GM11168 (cell line): ENCODE data around the gene SLC4A3.
"Not testable (repeated sequence)": the region's sequence is repeated elsewhere in the genome, so short reads cannot be mapped to it uniquely, and the experiment has no call there.

Experiments
- in situ Hi-C: fragments of 300-500 bp; cut with MboI; formaldehyde crosslinking; loops from one replicate; pipeline ENCODE4 v1.12.0; 2022; ENCODE audit warnings: low sequenced_read_pairs; ENCODE audit not compliant: unreplicated experiment

Gene SLC4A3

GRCh38 chr2:219643084-219643473 is 15.6 kb downstream of the SLC4A3 start:
- in situ Hi-C loops = loop anchor here (10.0 kb wide), 1 partner anchor 98 kb away; the partner anchor contains the start of genes CHPF and TMEM198

DNA sequence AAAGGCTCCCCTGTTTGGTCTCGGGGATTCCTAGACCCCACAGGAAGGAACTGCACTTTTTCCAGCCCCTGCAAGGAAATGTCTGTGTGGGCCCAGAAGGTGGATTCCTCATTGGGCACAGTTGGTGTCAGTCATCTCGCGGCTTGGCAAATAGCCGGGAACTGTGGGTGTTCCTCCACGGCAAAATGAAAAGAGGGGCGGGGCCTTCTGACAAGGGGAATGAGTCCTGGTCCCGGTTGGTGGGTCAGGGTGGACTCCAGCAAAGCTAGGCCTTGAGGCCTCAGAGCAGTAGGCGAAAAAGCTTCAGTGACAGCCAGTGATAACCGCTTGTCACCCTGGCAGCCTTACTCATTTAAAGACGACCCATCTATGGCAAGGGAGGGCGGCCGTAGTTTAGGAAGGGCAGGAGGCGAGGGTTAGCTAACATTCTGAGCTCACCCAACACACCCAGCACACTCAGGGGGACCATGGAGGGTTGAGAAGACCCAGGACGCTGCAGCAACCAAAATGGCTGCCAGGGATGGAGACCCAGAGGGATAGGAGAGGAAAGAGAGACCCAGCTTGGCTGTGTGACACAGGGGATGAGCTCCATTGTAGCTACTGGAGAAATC is 16.5 kb downstream of the SLC4A3 start:
- in situ Hi-C loops = loop anchor here (10.0 kb wide), 1 partner anchor 99 kb away; the partner anchor contains the start of genes CHPF and TMEM198

DNA sequence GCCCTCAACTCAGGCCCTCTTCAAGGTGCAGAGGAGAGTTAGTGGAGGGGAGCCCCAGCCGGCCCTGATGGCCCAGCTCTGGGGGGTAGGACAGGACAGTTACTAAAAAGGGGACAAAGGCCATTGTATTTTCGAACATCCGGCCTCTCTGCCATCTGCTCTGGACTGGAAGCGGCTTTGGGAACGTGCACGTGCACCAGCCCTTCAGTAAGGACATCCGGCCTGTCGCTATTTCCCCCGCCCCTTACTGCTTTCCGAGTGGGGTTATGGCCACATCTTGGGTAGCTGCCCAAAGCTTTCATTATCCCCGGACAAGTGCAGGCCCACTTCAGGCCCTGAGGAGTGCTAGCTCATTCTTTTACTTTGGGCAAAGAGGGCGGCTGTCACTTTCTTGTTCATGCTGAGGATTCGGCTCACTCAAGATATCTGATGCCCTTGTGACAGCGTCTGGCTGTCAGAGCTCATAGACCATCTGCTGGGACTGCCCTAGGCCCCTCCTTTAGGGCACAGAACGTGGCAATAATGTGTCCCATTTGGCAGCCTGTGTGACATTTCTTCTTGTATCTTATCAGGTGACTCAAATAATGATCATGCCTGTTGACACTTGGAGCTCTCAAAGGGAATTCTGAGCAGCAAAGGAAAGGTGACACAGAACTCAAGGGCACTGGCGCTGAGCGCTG is 17.5 kb downstream of the SLC4A3 start:
- in situ Hi-C loops = loop anchor here (10.0 kb wide), 1 partner anchor 100 kb away; the partner anchor contains the start of genes CHPF and TMEM198

GRCh38 chr2:219645631-219646527 is 18.4 kb downstream of the SLC4A3 start:
- in situ Hi-C loops = loop anchor here (10.0 kb wide), 1 partner anchor 101 kb away; the partner anchor contains the start of genes CHPF and TMEM198

DNA sequence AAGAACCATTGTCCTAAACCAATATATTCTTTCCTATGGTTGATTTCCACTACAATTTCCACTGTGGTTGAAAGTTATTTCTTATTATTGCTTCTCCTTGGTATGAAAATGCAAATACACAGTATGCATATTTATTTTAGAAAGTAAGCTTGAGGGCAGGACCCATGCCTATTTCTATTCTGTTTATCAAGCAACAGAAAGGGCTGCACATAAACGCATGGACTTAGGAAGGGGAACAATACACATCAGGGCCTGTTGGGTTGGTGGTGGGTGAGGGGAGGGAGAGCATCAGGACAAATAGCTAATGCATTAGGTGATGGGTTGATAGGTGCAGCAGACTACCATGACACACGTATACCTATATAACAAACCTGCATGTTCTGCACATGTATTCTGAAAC is 20.7 kb downstream of the SLC4A3 start:
- in situ Hi-C loops = loop anchor here (10.0 kb wide), 1 partner anchor 103 kb away; the partner anchor contains the start of genes CHPF and TMEM198

GRCh38 chr2:219648963-219649362 is 21.5 kb downstream of the SLC4A3 start:
- in situ Hi-C loops = loop anchor here (10.0 kb wide), 1 partner anchor 104 kb away; the partner anchor contains the start of genes CHPF and TMEM198

- in situ Hi-C loops = no loop called here
Measured at GRCh38 chr2:219650426-219651248, 23.2 kb downstream of the SLC4A3 start.

DNA sequence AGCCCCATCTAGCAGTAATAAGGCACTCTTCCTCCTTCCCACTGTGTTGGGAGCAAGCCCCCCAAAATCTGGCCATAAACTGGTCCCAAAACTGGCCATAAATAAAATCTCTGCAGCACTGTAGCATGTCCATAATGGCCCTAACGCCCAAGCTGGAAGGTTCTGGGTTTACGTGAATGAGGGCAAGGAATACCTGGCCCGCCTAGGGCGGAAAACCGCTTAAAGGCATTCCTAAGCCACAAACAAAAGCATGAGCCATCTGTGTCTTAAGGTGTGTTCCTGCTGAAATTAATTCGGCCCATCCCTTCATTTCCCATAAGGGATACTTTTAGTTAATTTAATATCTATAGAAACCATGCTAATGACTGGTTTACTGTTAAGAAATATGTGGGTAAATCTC is 24.2 kb downstream of the SLC4A3 start:
- in situ Hi-C loops = not testable (repeated sequence)

GRCh38 chr2:219656526-219656925 is 29.1 kb downstream of the SLC4A3 start:
- in situ Hi-C loops = no loop called here

DNA sequence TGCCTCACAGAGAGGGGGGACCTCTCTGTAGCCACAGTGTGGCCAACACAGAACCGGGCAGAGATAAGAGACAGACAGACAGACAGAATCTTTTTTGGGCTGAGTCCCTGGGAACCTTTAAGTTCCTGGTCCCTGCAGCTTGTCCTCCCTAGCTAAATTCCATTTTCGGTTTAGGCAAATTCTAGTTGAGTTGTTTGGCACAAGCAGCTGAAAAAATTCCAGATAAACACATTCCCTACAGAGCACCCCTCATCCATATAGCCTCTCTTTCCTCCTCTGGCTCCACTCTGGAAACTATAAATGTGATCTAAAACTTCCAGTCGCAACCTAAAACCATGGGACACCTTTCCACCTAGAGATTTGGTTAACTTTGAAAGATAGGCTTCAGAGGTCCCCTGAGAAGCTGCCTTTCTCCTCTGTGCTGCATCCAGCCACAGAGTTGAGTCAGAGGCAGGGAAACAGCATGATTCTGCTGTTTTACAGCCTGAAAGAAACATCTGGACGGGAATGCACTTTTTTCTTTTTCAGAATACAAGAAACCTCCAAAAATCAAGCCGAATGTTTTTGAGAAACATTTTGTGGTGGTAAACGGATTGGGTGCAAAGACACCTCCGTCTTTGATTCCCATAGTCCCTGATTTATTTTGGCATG is 30.9 kb downstream of the SLC4A3 start:
- in situ Hi-C loops = no loop called here

GRCh38 chr2:219658874-219659273 is 31.4 kb downstream of the SLC4A3 start:
- in situ Hi-C loops = no loop called here

DNA sequence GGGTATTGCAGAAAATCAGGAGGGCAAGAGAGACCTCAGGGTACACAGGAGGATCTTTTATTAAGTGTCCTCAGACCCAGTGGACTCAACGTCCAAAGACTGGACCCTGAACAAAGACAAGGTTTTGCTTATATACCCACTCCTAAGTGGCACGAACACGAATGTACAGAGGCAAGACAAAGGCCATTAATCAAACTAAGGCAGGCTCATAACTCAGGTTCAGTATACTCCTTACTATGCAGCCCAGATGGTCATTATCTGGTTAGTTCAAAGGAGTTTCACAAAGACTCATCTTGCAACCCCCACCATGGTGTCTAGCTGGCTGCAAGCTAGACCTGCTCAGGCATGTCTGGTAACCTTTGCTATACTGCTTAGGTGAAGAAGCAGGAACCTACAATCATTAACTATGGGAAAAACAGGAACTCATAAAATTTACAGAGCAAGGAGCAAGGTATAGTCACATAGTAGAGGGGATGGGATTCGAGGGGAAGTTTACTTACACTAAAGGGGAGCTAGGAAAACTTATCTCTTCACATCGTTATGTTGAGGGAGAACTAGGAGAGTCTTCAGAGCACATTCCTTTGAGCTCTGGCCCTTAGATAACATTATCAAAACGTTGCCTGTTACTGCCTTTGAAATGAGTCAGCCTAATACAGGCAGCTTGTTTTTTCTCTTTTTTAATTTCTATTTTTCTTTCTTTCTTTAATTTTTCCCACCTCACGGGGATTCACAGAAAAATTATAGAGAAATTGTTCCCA is 33.9 kb downstream of the SLC4A3 start:
- in situ Hi-C loops = no loop called here

GRCh38 chr2:219661955-219662395 is 34.5 kb downstream of the SLC4A3 start:
- in situ Hi-C loops = no loop called here

DNA sequence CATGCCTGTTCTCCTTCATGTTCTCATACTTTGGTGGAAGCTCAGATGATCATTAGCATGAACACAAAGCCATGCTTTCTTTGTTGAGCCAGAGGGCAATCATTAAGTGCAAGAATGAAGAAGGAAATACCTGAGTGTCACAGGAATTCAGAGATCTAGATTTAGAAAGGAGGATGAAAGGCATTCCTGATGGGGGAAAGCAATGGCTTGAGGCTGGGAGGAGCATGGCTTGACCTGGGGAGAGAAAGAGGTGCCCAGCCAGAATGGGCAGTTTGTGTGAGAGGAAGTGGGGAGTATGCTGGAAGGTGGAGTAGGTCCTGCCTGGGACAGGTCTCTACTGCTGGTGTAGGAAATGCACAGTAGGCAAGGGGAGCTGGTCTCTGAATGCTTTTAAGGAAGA is 35.1 kb downstream of the SLC4A3 start:
- in situ Hi-C loops = no loop called here

DNA sequence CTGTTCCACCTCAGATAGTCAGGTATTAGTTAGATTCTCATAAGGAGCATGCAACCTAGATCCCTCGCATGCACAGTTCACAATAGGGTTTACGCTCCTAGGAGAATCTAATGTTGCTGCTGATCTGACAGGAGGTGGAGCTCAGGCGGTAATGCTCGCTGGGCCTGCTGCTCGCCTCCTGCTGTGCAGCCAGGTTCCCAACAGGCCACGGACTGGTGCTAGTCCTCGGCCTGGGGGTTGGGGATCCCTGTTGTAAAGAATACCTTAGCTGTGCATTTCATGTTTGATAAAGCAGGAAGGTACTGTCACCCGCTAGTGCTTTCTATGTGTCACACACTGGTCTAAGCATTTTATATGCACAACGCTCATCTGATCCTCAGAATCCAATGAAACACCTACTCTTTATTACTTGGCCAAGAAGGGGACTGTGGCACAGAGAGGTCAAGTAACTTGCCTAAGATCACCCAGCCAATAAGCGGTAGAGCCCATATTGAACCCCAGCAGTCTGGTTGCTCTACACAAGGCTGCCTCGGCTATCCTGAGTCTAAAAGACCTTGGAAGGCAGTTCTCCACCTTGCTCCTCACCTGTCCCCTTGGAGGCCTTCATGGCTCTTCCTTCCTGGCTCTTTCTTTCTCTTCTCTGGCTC is 35.8 kb downstream of the SLC4A3 start:
- in situ Hi-C loops = no loop called here

DNA sequence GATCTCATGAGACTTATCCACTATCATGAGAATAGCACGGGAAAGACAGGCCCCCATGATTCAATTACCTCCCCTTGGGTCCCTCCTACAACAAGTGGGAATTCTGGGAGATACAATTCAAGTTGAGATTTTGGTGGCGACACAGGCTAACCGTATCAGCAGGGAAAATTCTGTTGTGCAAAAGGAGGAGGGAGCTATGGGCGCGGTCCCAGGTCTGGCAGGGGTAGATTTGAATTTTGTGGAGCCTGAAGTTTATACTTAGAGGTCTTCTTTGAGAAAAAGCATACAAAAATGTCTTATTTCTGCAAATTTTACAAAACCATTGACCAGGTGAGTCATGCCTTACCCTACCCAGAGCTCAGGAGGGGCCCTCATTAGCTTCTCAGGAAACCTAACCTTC is 36.6 kb downstream of the SLC4A3 start:
- in situ Hi-C loops = no loop called here

DNA sequence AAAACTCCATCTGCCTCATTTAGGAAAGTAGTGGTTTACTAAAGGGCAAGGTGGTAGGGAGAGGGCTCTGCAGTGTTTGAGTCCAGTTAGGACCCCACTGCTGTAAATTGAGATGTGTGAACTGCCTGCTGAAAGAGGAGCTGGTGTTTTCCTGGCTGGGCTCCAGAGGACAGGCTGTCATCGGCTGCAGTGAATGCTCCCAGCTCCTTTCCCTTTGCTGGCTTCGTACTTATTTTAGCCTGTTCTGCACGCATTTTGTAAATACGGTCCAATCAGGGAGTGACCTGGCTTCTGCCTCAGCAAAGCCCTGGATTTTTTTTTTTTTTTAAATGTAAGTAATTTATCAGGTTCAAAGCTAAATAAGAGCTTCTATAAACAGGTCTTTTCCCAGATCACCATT is 37.5 kb downstream of the SLC4A3 start:
- in situ Hi-C loops = no loop called here

DNA sequence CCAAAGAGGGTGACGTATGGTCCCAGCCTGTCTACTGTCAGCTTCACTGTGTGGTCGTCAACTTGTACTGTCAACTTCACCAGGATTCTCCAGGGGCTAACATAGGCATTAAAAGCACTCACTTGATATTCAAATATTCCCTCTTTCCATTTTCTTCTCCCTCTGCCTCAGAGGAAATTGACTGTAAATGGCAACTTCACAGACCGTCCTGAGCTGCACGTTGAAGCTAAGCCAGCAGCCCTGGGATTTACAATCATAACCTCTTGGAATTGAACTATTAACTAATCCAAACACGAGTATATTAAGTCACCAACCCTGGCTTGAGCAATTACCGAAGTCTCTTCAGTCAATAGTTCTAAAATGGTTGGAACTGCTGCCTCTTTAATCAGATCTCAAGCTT is 38.5 kb downstream of the SLC4A3 start:
- in situ Hi-C loops = no loop called here
